ENCODE measurements around the gene ARHGAP33. TPM values are rescaled to one million over a fixed set of nuclear protein-coding genes. Genes with fewer than 3 reads are reported as not detected.

The ARHGAP33 gene
- total and polyA plus RNA-seq, 2 of the 4 experiments (the other 2 are of a cell fraction): 0.72 to 11.9 TPM

DNA sequence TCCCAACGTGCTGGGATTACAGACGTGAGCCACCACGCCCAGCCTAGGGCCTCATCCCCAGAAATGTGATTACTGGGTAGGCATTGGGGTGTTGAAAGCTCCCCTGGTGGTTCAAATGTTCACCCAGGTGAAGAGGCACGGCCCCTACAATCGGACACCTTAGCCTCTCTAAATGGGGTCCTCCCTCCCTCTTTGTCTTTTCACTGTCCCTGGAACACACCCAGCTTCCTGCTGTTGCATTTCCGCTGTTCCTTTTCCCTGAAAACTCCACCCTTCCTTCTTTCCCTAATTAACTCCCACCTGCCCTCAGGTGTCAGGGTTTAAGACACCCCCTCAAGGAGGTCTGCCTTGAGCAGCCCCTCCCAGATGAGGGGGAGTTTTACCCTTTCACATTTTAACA is 40.9 kb downstream of the ARHGAP33 start:
- H3K9ac ChIP-seq (ENCODE audit: low read depth, low read length): no peak overlapping the region
- no peak overlapping the region for H3K4ac ChIP-seq (ENCODE audit: low read depth, low read length)
- dilution Hi-C loops (cut with HindIII; ENCODE audit: low sequenced_read_pairs, unreplicated experiment) (no loop called here), in situ Hi-C loops (cut with MboI; ENCODE audit: low sequenced_read_pairs) (no loop called here), intact Hi-C loops (cut with micrococcal nuclease) (no loop called here)
- ATAC-seq (ENCODE audit: low read depth) (no peak), DNase-seq (no peak)
- no peak overlapping the region for H2AK5ac ChIP-seq (ENCODE audit: low read depth, low read length)
- H4K5ac ChIP-seq (ENCODE audit: low read depth, low read length): no peak overlapping the region
- peaks cover 21% of the 10 kb centered on the region for H3K27me3 ChIP-seq (ENCODE audit: control insufficient read depth, insufficient read depth, low read length)
- BruUV-seq (replicated peaks): no TSS peak
- H3K23ac ChIP-seq (ENCODE audit: low read depth, low read length): no peak overlapping the region
- H3K9me3 ChIP-seq (ENCODE audit: control insufficient read depth, insufficient read depth, low read length): no peaks in the 10 kb centered on the region
- no peak overlapping the region for H4K8ac ChIP-seq (ENCODE audit: low read depth in 2 of 2, low read length in 2 of 2)
- H2BK5ac ChIP-seq (ENCODE audit: low read depth, low read length, poor library complexity, severe bottlenecking): no peak overlapping the region
- no peak overlapping the region for H3K56ac ChIP-seq (ENCODE audit: extremely low read depth, insufficient read depth, low read length)
- no peaks in the 10 kb centered on the region for H3K79me1 ChIP-seq (ENCODE audit: low read depth in 1 of 2, low read length in 2 of 2)
- WGBS, 2 experiments (ENCODE audit: extremely low coverage in 2 of 2, insufficient read length in 1 of 2): no CpG with 5 or more reads among the region's 6 CpGs
- no peak overlapping the region for H2BK15ac ChIP-seq (ENCODE audit: low read depth, low read length)
- no peaks in the 10 kb centered on the region for H3K36me3 ChIP-seq (ENCODE audit: control insufficient read depth, insufficient read depth, low read length)
- no peak overlapping the region for H3K27ac ChIP-seq (ENCODE audit: insufficient read depth, low read length)
- H3K9me1 ChIP-seq (ENCODE audit: insufficient read depth, low read length): no peaks in the 10 kb centered on the region
- ChIA-PET POLR2A (ENCODE audit: unreplicated experiment) (no interaction called here), CTCF (interaction anchor here (0.9 kb wide), 1 partner anchor 13 kb away, joined by 3 read pairs; no protein-coding TSS in a partner anchor)
- H4K20me1 ChIP-seq (ENCODE audit: insufficient read depth, low read length): no peaks in the 10 kb centered on the region
- H3K18ac ChIP-seq (ENCODE audit: low read depth, low read length): no peak overlapping the region
- no peak overlapping the region for H2AFZ ChIP-seq (replicated peaks; ENCODE audit: low read length, poor library complexity)
- no peak overlapping the region for H3K4me2 ChIP-seq (ENCODE audit: low read depth, low read length)
- no peak overlapping the region for H3K14ac ChIP-seq (replicated peaks; ENCODE audit: low read depth, low read length)
- TF ChIP-seq FOS (IDR thresholded peaks at IDR 0.05; ENCODE audit: low read depth, low read length) (no peak), CEBPB (IDR thresholded peaks at IDR 0.05; ENCODE audit: low read depth, low read length) (no peak), MAFK (IDR thresholded peaks at IDR 0.05; ENCODE audit: low read depth, low read length) (no peak), BHLHE40 (IDR thresholded peaks at IDR 0.05; ENCODE audit: low read depth, low read length) (no peak)
- H2BK20ac ChIP-seq (ENCODE audit: low read depth, low read length): no peak overlapping the region
- H3K4me1 ChIP-seq (ENCODE audit: control insufficient read depth, insufficient read depth, low read length): no peaks in the 10 kb centered on the region
- no peak overlapping the region for H4K91ac ChIP-seq (ENCODE audit: insufficient read depth, low read depth, low read length)
- no peak overlapping the region for H2AK9ac ChIP-seq (replicated peaks; ENCODE audit: low read depth, low read length, poor library complexity)
- H3K4me3 ChIP-seq (ENCODE audit: insufficient read depth, low read depth, low read length): no peak overlapping the region
- H2BK120ac ChIP-seq (ENCODE audit: low read depth, low read length): no peak overlapping the region

All from IMR-90 (cell line).